Parathyroid adenoma (tissue), 2 donors: ENCODE data around the gene PCSK1.

Experiments used
- H2AFZ ChIP-seq: fragments of 300-600 bp; sonication (generic); one replicate; pipeline ENCODE4 v1.7.0; 2017; ENCODE audit warnings: antibody characterized with exemption, mild to moderate bottlenecking
- H3K27ac ChIP-seq: fragments of 300-600 bp; sonication (generic); one replicate; pipeline ENCODE4 v1.7.0; 2017
- H3K27me3 ChIP-seq: fragments of 300-600 bp; sonication (generic); one replicate; pipeline ENCODE4 v1.7.0; 2017; ENCODE audit warnings: low read length; ENCODE audit not compliant: control insufficient read depth, insufficient read depth
- H3K36me3 ChIP-seq: fragments of 300-600 bp; sonication (generic); one replicate; pipeline ENCODE4 v1.7.0; 2017; ENCODE audit warnings: low read length; ENCODE audit not compliant: control insufficient read depth, insufficient read depth
- H3K4me1 ChIP-seq: fragments of 300-600 bp; sonication (generic); one replicate; pipeline ENCODE4 v1.7.0; 2017; ENCODE audit warnings: control low read depth
- H3K4me2 ChIP-seq: fragments of 300-600 bp; sonication (generic); one replicate; pipeline ENCODE4 v1.7.0; 2017; ENCODE audit warnings: low read length
- H3K4me3 ChIP-seq: fragments of 300-600 bp; sonication (generic); one replicate; pipeline ENCODE4 v1.7.0; 2017; ENCODE audit warnings: low read depth, low read length
- H3K79me2 ChIP-seq: fragments of 300-600 bp; sonication (generic); one replicate; pipeline ENCODE4 v1.7.0; 2017; ENCODE audit warnings: control low read depth
- H3K9ac ChIP-seq: fragments of 300-600 bp; sonication (generic); one replicate; pipeline ENCODE4 v1.7.0; 2017; ENCODE audit warnings: mild to moderate bottlenecking
- H3K9me3 ChIP-seq: fragments of 300-600 bp; sonication (generic); one replicate; pipeline ENCODE4 v1.7.0; 2017; ENCODE audit warnings: low read length; ENCODE audit not compliant: control insufficient read depth
- TF ChIP-seq, protein P1 (sequence below): fragments of 300-600 bp; sonication (generic); IDR thresholded peaks from one replicate; pipeline ENCODE4 v1.7.0; 2017; ENCODE audit warnings: antibody characterized with exemption, mild to moderate bottlenecking
- donor health status: primary hyperparathyroidism.

Gene PCSK1

DNA sequence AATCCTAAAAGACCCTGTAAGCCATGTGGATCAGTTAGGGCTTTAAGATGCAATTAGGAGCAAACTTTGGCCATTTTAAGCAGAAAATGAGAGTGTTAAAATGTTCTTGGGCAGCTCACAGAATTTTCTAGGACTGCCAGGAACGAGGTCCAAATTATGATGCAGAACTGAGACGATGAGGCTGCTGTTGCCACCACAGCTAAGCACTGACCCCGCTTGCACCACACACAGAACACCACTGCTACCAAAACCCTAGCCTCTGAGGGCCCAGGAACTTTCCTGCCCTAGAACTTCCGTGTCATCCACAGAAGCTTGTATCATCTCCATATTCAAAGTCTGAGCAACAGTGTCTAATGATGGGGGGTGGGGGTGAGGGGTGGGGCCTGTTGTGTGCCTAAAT lies 41.0 kb upstream of the PCSK1 start:
- no peaks in the 10 kb centered on the region for H3K9me3 ChIP-seq
- TF ChIP-seq, protein P1, sequence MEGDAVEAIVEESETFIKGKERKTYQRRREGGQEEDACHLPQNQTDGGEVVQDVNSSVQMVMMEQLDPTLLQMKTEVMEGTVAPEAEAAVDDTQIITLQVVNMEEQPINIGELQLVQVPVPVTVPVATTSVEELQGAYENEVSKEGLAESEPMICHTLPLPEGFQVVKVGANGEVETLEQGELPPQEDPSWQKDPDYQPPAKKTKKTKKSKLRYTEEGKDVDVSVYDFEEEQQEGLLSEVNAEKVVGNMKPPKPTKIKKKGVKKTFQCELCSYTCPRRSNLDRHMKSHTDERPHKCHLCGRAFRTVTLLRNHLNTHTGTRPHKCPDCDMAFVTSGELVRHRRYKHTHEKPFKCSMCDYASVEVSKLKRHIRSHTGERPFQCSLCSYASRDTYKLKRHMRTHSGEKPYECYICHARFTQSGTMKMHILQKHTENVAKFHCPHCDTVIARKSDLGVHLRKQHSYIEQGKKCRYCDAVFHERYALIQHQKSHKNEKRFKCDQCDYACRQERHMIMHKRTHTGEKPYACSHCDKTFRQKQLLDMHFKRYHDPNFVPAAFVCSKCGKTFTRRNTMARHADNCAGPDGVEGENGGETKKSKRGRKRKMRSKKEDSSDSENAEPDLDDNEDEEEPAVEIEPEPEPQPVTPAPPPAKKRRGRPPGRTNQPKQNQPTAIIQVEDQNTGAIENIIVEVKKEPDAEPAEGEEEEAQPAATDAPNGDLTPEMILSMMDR: no peak
- no peaks in the 10 kb centered on the region for H3K79me2 ChIP-seq
- no peaks in the 10 kb centered on the region for H3K4me1 ChIP-seq
- H3K4me3 ChIP-seq: no peak overlapping the region
- H3K27ac ChIP-seq: no peak overlapping the region
- no peak overlapping the region for H3K9ac ChIP-seq
- no peak overlapping the region for H3K4me2 ChIP-seq
- H3K27me3 ChIP-seq: no peaks in the 10 kb centered on the region
- H3K36me3 ChIP-seq: no peaks in the 10 kb centered on the region
- no peak overlapping the region for H2AFZ ChIP-seq

DNA sequence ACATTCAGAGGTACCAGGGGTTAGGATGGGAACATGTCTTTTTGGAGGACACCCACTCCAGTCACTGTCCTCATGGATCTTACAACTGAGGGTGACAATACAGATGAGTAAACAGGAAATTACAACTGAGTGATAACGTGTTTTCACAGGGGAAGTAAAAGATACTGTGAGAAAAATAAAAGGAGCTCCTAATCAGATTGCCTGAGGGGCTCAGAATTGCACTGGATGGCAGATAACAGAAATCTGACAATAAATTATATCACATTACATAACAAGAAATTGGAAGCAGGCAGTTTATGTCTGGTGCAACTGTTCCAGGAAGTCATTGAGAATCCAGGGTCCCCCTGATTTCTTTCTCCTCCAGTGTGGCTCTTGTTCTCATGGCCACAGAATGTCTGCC lies 40.1 kb upstream of the PCSK1 start:
- TF ChIP-seq, protein P1: no peak
- H3K27me3 ChIP-seq: no peaks in the 10 kb centered on the region
- H3K79me2 ChIP-seq: no peaks in the 10 kb centered on the region
- no peak overlapping the region for H3K9ac ChIP-seq
- H3K4me1 ChIP-seq: no peaks in the 10 kb centered on the region
- no peak overlapping the region for H2AFZ ChIP-seq
- H3K4me2 ChIP-seq: no peak overlapping the region
- H3K27ac ChIP-seq: no peak overlapping the region
- H3K36me3 ChIP-seq: no peaks in the 10 kb centered on the region
- no peak overlapping the region for H3K4me3 ChIP-seq
- H3K9me3 ChIP-seq: no peaks in the 10 kb centered on the region

DNA sequence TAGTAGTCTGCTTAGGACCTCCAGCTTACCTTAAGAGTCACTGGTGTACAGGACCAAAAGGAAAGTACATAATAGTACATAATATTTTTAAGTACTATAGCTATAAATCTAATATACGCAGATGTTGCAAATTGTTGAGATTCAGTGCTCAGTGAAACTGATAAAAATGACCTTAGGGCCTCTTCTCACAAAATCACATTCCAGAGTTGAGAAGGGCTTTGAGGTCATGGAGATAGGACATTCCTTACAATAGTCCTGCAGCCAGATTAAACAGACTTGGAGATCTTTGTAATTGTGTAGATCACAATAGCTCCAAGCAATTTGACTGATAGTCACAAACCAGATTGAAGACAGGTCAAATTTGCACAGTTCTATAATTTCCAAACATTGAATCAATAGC lies 37.7 kb upstream of the PCSK1 start:
- no peaks in the 10 kb centered on the region for H3K4me1 ChIP-seq
- no peak overlapping the region for H3K4me2 ChIP-seq

DNA sequence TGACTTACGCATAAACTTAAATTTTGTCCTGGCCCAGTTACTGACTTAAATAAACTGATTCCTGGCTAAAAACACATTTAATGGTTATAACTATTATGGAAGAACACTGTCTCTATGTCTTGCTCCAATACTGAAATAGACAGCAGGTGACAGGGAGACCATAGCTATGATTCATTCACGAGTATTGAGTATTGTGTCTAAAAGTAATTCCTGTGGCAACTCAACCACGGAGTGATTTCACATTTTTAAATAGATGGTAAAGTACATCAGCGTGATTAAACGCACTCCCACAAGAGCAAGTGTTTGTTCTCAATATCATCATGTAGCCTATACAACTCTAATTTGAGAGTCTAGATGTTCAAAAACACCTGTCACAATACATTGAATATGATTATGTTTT lies 35.9 kb upstream of the PCSK1 start:
- Histone ChIP-seq H3K4me2 (no peak overlapping the region), H3K27me3 (no peaks in the 10 kb centered on the region), H3K36me3 (no peaks in the 10 kb centered on the region), H3K27ac (no peak overlapping the region), H3K4me1 (no peaks in the 10 kb centered on the region), H3K79me2 (no peaks in the 10 kb centered on the region), H3K9ac (no peak overlapping the region), H2AFZ (no peak overlapping the region), H3K9me3 (no peaks in the 10 kb centered on the region), H3K4me3 (no peak overlapping the region)
- TF ChIP-seq, protein P1: no peak

More for the DNA sequence above, 37.7 kb upstream of the PCSK1 start:
- Histone ChIP-seq H3K79me2 (no peaks in the 10 kb centered on the region), H3K27ac (no peak overlapping the region), H2AFZ (no peak overlapping the region), H3K36me3 (no peaks in the 10 kb centered on the region), H3K9me3 (no peaks in the 10 kb centered on the region), H3K4me3 (no peak overlapping the region), H3K9ac (no peak overlapping the region), H3K27me3 (no peaks in the 10 kb centered on the region)
- TF ChIP-seq, protein P1: no peak

DNA sequence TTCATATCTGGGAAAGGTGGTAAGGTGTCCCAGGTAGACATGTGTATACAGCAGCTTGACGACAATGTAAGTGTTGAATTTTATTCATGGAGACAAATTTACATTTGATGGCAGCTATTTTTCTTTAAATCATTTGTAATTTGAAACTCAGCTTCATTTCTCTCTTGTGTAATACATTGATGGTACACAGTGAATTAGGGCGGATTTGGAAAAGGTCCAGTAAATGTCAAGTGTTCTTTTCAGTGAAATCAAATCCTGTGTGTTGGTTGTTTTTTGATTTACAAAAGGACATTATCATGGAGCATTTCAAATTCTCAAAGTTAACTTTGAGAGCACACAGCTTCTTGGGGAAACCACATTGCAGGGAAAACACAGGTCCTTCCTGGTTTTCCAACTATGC lies 30.0 kb upstream of the PCSK1 start:
- H3K4me2 ChIP-seq: no peak overlapping the region
- H3K4me1 ChIP-seq: no peaks in the 10 kb centered on the region
- H3K9ac ChIP-seq: no peak overlapping the region
- H3K27me3 ChIP-seq: no peaks in the 10 kb centered on the region
- H3K4me3 ChIP-seq: no peak overlapping the region
- H3K79me2 ChIP-seq: no peaks in the 10 kb centered on the region
- H3K9me3 ChIP-seq: no peaks in the 10 kb centered on the region
- TF ChIP-seq, protein P1: no peak
- H3K36me3 ChIP-seq: no peaks in the 10 kb centered on the region
- H2AFZ ChIP-seq: no peak overlapping the region
- no peak overlapping the region for H3K27ac ChIP-seq
